ENCODE data around the gene SLC35F3.

- TF ChIP-seq CTCF (conservative IDR thresholded peaks at IDR 0.05 in 1 of 2, IDR thresholded peaks at IDR 0.05 in 1 of 2; ENCODE audit: extremely low read depth in 1 of 2, insufficient read depth in 1 of 2, low read depth in 1 of 2, low read length in 2 of 2) (no peak), EZH2 (IDR thresholded peaks at IDR 0.05; ENCODE audit: borderline replicate concordance, low read length) (no peak)
These were observed 244.3 kb downstream of the SLC35F3 start for GRCh38 chr1:234148816-234149215.

Measured in mammary epithelial cell (primary cell).